Dedifferentiated amniotic fluid mesenchymal stem cell (primary cell): ENCODE results near the gene PTPN20.

Experiments
- DNase-seq: peaks from one replicate; pipeline ENCODE4 v3.0.0-alpha.2; 2016; ENCODE audit errors: extremely low spot score

Gene PTPN20

GRCh38 chr10:47021850-47022249 is 110.6 kb downstream of the PTPN20 start:
- DNase-seq = no peak

GRCh38 chr10:47022311-47023131 is 111.3 kb downstream of the PTPN20 start:
- no peak for DNase-seq

DNA sequence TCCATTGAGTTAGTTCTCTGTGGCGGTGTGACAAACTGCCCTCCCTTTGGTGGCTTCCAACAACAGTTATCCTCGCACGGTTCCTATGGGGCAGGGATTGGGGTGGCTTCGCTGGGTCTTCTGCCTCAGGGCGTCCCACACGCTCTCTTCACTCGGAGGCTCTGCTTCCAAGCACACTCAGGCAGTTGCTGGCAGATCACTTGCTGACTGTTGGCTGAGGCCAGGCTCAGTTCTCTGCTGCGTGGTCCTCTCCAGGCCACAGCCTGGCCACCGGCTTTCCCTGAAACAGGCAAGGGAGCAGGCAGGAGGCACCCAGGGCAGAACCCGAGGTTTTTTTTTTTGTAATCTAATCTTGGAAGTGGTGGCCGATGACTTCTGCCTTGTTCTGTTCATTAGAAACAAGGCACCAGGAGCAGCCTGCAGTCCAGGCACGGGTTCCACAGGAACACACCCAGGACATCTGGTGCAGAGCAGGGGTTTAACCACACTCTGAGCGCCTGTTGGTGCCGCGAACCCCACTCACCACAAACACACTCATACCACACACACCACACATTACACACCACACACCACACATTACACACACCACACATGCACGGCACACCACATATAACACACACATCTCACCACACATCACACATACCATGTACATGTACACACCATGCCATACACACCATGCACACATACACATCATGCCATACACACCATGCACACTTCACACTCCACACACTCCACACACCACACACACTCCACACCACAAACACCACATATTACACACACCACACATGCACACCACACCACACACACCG is 112.2 kb downstream of the PTPN20 start:
- no peak for DNase-seq

- DNase-seq = no peak
These were observed 112.8 kb downstream of the PTPN20 start for GRCh38 chr10:47024046-47024322.

DNA sequence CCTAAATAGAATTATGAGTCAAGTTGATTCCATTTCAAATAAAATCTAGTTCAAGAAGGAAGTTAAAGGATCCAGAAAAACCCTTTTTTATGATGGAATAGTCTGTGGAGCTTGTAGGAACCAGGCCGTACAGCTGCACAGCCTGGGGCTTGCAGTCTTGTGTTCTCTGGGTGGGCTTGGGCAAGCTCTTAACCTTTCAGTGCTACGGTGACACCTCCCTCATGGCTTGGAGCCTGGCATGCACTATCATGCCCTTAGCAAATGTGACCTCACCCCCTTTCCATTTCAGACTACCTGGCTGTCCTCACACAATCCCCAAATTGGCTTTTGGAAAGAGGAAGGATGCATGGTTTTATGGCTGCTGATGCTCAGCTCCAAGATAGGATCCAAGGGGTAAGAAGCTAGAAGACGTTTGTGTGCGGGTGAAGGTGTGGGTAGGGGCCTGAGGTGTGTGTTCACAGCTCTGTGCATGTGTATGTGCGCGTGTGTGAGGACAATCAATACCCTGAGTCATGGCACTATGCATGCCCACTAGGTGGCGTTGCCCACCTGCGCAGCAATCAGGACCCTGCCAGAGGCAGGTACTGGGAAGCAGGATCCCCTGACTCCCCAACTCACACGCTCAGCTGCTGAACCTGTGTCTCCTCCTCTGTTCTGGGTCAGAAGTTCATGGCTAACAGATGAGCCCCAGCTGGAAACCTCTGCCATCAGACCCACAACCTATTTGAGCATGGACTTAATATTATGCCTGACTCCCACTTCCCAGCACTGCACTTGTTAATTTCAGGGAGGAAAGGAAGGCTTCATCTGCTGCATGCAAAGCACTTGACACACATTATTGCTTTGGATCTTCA is 113.4 kb downstream of the PTPN20 start:
- DNase-seq = peak; percentile 49

DNA sequence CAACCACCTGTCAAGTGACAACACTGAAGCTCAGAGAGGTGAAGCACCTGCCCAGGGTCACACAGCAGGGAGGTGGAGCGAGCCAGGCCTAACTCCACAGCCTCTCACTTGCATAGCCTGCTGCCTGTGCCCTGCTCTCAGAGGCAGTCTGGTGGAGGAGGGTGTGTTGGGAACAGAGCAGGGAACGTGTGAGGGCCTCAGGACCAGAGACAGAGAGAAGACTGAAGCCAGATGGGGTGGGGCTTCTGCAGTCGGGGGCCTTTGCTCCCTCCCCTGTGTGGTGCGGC is 114.0 kb downstream of the PTPN20 start:
- no peak for DNase-seq

DNA sequence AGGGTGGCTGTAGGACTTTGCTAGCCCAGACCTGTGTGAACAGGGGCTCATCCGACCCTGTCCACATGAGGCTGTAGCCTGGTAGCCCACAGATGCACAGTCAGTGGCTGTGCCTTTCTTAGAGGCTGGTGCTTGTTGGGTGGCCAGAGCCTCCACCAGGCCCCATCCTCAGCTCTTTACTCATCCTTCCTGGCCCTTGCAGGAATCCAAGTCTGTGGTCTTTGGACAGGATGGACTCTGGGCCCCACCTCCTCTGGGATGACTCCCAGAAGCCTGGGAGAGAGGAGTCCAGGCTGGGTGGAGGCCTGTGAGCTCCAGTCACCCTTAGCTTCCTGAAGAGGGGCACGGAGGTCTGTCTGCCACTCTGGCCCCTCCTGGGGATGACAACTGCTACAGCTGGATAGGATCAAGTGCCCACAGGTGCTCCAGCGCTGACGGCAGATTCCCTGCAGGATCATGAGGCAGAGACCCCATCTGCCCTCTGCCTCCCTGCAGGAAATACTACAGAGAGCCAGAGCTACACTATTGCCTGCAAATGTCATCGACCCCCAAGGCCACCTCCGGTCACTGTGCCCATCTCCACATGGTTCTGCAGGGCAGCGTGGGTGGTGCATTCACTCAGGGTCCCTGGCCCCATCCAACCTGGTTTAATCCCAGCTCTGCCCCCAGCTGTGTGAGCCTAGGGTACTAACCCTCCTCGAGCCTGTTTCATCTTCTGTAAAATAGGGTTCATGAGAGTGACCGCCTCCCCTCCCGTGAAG is 114.5 kb downstream of the PTPN20 start:
- DNase-seq = no peak

- DNase-seq = no peak
These were observed 115.3 kb downstream of the PTPN20 start for GRCh38 chr10:47026301-47027107.

- no peak for DNase-seq
These were observed 116.0 kb downstream of the PTPN20 start for GRCh38 chr10:47027108-47027783.

DNA sequence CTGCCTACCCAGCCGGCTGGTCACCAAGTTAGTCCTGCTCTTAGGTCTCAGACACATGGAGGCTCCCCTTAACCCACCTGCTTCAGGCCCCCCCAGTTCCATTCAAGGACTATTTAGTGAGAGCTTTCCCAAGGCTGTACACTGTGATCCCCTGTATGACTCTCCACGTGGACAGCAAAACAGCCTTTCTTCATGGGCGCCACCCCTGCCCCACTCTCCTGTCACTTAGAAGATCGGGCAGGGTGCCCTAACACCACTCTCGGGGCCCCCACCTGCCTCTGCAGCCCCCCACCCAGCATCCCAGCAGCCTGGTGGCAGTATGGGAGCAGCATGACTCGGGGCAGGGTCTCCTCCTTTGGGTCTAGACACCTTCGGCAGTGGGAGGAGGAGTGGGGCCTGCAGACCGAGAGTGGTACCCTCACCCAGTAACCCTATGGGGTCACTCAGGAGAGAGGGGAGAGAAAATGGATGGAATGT is 116.6 kb downstream of the PTPN20 start:
- DNase-seq = no peak

DNA sequence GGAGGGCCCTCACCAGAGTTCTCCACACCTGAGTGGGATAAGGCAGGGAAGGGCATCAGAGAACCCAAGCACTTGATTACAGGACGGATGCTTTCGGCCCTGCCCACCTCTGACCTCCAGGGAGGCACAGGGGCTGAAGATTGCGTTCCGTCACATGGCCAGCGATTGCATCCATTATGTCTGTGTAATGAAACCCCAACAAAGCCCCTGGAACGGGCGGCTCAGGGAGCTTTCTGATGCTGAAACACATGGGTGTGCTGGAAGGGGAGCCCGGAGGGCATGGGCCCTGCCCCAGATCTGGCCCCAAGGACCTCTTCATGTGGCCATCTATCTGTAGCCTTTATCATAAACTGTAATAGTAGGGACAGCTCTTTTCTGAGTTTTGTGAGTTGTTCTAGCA is 117.2 kb downstream of the PTPN20 start:
- no peak for DNase-seq

DNA sequence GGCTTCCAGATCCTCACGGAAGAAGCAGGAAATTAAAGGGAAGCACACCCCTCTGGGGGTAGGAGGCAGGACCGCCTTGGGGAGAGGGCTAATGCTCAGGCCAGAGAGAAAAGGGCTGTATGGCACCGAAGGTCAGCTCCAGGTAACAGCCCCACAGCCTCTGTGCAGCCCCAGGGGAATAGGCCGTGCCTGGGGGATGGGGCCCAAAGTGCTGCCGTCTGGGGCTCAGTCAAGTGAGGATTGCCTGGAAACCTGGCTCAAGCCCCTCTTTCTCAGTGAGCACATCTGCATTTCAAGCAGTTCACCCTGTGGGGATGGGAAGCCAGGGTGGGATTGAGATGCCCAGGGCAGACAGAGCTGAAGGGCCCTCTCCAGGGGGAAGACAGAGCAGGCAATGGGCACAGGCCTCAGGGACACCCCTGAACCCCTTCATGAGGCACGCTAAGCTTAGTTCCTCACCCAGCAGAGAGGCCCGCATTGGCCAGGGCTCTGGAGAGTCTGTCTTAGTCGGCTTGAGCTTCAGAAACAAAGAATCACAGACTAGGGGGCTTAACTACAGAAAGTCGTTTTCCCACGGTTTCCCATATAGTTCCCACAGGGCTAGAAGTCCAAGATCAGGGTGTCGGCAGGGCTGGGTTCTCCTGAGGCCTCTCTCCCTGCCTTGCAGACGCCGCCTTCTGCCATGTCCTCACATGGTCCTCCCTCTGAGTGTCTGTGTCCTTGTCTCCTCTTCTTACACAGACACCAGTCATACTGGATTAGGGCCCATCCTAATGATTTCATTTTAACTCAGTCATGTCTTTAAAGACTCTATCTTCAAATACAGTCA is 118.2 kb downstream of the PTPN20 start:
- DNase-seq = no peak

DNA sequence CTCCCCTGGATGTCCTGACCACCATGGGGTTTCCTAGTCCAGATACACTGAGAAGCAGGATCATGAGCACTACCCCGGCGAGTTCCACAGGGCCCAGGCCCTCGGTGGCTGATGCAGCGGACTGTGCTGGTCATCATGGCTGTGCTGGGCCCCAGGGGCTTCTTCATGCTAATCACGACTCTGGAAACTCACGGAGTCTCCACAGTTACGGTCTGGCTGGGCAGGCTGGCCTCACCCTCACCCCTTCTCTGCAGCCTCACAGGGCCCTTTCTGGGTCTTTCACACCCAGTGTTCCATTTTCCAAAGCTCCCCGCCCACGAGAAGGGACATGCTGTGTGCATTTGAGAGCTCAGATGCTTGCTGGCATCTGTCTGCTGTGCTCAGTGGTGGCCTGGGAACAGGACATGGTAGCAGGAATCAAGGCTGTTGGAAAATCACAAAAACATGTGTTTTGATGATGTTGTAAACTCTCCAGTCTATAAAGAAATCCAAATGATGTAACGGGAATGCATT is 119.0 kb downstream of the PTPN20 start:
- no peak for DNase-seq

GRCh38 chr10:47031211-47031900 is 120.1 kb downstream of the PTPN20 start:
- DNase-seq = no peak

DNA sequence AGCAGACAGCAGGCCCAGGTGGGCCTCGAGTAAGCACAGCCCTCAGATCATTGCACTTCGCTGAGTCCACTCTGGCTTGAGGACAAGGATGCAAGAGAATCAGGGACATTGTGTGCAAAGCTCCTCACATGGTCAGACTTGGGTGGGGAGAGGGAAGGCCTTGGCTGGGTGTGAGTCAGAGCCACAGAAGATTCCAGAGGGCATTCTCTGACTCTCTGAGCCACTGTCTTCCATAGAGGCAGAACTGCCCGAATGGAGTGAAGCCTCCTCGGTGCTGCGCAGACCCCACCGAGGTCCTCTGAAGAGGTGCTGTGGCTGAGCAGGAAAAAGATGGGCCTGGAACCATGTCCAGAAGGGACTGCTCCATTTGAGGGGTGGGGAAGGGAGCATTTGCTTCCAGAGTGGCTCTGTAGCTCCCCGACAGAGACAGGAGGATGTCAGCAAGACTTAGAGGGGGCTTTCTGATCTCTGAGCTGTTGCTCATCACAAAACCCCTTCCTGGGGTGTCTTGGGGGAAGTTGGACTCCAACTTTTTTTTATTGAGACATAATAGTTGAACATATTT is 120.8 kb downstream of the PTPN20 start:
- peak; percentile 26 for DNase-seq

DNA sequence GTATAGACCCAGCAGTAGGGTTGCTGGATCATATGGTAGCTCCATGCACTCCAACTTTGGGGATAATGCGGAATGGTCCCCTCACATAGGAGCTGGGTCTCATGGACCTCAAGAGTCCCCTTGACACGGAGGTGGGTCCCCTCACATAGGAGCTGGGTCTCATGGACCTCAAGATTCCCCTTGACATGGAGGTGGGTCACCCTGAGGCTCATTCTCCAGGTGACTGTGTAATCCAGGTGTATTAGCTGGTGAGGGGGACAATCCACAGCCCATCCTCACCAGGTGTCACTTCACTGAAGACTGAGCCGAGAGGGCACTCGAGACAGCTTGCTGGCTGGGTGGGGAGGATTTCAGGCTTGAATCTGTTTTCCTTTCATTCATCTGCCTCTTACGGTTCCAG is 121.9 kb downstream of the PTPN20 start:
- DNase-seq = no peak

GRCh38 chr10:47033541-47034270 is 122.5 kb downstream of the PTPN20 start:
- no peak for DNase-seq
